Ishikawa (cell line): ENCODE measurements around the gene DACT1.
A peak's percentile ranks its signal among the peaks of the same experiment; 100 is the strongest.

Experiments
- CEBPB ChIP-seq: IDR thresholded peaks from 2 replicates; pipeline ENCODE4 v1.6.1; 2012
- CREB1 ChIP-seq: IDR thresholded peaks from 2 replicates; pipeline ENCODE4 v1.6.1; 2012; ENCODE audit warnings: low read depth
- EGR1 ChIP-seq: IDR thresholded peaks from 2 replicates; pipeline ENCODE4 v1.6.1; 2012
- EP300 ChIP-seq: IDR thresholded peaks from 2 replicates; pipeline ENCODE4 v1.6.1; 2012; ENCODE audit warnings: borderline replicate concordance
- FOXM1 ChIP-seq: IDR thresholded peaks from 2 replicates; pipeline ENCODE4 v1.6.1; 2012; ENCODE audit warnings: low read depth, borderline replicate concordance
- NFIC ChIP-seq: IDR thresholded peaks from 2 replicates; pipeline ENCODE4 v1.6.1; 2012
- RAD21 ChIP-seq: IDR thresholded peaks from 2 replicates; pipeline ENCODE4 v1.6.1; 2012; ENCODE audit warnings: low read depth
- TAF1 ChIP-seq: IDR thresholded peaks from 2 replicates; pipeline ENCODE4 v1.6.1; 2012; ENCODE audit warnings: low read depth, mild to moderate bottlenecking
- TEAD4 ChIP-seq: IDR thresholded peaks from 2 replicates; pipeline ENCODE4 v1.6.1; 2012
- YY1 ChIP-seq: IDR thresholded peaks from 2 replicates; pipeline ENCODE4 v1.6.1; 2012; ENCODE audit warnings: low read depth
- ZBTB7A ChIP-seq: IDR thresholded peaks from 2 replicates; pipeline ENCODE4 v1.6.1; 2012; ENCODE audit warnings: low read depth
- TF ChIP-seq, protein P1 (sequence below): IDR thresholded peaks from 2 replicates; pipeline ENCODE4 v1.6.1; 2012
- TF ChIP-seq, protein P2 (sequence below): IDR thresholded peaks from 2 replicates; pipeline ENCODE4 v1.6.1; 2012; ENCODE audit warnings: low read depth, mild to moderate bottlenecking
- TF ChIP-seq, protein P3 (sequence below): IDR thresholded peaks from 2 replicates; pipeline ENCODE4 v1.6.1; 2012

The DACT1 gene, protein sequence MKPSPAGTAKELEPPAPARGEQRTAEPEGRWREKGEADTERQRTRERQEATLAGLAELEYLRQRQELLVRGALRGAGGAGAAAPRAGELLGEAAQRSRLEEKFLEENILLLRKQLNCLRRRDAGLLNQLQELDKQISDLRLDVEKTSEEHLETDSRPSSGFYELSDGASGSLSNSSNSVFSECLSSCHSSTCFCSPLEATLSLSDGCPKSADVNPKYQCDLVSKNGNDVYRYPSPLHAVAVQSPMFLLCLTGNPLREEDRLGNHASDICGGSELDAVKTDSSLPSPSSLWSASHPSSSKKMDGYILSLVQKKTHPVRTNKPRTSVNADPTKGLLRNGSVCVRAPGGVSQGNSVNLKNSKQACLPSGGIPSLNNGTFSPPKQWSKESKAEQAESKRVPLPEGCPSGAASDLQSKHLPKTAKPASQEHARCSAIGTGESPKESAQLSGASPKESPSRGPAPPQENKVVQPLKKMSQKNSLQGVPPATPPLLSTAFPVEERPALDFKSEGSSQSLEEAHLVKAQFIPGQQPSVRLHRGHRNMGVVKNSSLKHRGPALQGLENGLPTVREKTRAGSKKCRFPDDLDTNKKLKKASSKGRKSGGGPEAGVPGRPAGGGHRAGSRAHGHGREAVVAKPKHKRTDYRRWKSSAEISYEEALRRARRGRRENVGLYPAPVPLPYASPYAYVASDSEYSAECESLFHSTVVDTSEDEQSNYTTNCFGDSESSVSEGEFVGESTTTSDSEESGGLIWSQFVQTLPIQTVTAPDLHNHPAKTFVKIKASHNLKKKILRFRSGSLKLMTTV

DNA sequence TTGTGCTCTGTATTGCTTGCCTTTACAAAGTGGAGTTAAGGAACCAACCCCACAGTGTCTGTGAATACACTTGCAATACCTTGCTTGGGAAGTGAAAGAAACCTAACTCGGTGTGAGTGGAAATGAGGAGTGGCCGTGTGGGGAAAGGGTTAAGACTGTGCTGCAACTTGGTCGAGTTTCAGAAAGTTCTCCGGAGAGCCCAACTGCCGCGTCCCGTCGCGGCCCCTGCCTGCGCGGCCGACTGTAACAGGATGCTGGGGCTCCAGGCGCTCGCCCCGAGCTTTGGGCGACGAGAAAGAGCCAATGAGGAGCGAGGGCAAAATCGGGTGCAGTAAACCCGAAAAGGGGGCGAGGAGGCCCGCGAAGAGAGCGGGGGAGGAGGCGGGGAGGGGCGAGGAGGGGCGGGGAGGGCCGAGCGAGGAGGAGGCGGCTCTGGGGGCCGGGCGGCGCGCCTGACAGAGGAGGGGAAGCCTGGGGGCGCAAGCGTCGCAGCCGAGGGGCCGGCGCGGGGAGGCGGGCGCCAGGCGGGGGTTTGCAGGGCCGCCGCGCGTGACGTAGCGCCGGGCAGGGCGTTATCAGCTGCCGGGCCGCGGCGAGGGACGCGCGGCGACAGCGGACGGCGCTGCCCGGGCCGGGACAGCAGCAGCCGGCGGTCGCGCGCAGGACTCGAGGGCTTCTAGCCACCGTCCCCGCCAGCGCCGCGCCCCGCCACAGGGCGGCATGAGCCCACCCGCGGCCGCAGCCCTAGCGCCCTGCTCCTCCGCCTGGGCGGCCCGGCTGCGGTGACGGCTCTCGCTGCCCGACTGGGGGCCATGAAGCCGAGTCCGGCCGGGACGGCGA, at the start of gene DACT1:
TSS of gene DACT1 (plus strand) at position 572 of the 840 bp plus-strand sequence. CDS start at position 813, 241 bp downstream.
- TF ChIP-seq, protein P1, sequence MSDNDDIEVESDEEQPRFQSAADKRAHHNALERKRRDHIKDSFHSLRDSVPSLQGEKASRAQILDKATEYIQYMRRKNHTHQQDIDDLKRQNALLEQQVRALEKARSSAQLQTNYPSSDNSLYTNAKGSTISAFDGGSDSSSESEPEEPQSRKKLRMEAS, result peak; percentile 8; the same call in 1 of the 2 replicates
- TF ChIP-seq, protein P2, sequence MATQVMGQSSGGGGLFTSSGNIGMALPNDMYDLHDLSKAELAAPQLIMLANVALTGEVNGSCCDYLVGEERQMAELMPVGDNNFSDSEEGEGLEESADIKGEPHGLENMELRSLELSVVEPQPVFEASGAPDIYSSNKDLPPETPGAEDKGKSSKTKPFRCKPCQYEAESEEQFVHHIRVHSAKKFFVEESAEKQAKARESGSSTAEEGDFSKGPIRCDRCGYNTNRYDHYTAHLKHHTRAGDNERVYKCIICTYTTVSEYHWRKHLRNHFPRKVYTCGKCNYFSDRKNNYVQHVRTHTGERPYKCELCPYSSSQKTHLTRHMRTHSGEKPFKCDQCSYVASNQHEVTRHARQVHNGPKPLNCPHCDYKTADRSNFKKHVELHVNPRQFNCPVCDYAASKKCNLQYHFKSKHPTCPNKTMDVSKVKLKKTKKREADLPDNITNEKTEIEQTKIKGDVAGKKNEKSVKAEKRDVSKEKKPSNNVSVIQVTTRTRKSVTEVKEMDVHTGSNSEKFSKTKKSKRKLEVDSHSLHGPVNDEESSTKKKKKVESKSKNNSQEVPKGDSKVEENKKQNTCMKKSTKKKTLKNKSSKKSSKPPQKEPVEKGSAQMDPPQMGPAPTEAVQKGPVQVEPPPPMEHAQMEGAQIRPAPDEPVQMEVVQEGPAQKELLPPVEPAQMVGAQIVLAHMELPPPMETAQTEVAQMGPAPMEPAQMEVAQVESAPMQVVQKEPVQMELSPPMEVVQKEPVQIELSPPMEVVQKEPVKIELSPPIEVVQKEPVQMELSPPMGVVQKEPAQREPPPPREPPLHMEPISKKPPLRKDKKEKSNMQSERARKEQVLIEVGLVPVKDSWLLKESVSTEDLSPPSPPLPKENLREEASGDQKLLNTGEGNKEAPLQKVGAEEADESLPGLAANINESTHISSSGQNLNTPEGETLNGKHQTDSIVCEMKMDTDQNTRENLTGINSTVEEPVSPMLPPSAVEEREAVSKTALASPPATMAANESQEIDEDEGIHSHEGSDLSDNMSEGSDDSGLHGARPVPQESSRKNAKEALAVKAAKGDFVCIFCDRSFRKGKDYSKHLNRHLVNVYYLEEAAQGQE, result no peak

DNA sequence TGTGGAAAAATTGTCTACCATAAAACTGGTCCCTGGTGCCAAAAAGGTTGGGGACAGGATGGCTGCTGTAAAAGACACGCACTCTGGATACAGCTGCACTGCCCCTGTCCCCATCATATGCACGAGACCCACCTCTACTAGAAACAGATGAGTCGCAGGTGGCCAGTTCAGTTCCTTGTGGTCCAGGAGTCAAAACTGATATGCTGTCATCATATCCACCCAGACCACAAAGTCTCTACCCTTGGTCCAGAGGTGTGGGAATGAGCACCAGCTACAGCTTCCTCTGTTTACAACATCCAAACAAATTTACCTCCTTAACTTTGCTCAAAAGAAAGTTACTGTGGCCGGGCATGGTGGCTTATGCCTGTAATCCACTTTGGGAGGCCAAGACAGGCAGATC, 43.8 kb upstream of the DACT1 start:
- no peak for TF ChIP-seq TAF1

DNA sequence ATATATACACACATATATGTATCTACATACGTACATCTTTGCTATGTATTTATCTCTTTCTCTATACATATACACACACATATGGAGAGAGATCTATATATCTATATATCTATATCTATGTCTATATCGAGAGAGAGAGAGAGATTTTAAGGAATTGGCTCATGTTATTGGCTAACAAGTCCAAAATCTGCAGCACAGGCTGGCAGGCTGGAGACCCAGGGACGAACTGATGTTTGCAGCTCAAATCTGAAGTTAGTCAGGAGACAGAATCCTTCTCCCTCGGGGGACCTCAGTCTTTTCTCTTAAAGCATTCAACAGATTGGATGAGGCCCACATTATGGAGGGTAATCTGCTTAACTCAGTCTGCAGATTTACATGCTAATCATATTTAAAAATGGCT, 40.7 kb upstream of the DACT1 start:
- TF ChIP-seq FOXM1 (no peak), RAD21 (no peak), ZBTB7A (no peak), EP300 (no peak), CEBPB (no peak), NFIC (no peak), YY1 (no peak), EGR1 (no peak), CREB1 (no peak)
- TF ChIP-seq, protein P1, result no peak
- TF ChIP-seq, protein P3, sequence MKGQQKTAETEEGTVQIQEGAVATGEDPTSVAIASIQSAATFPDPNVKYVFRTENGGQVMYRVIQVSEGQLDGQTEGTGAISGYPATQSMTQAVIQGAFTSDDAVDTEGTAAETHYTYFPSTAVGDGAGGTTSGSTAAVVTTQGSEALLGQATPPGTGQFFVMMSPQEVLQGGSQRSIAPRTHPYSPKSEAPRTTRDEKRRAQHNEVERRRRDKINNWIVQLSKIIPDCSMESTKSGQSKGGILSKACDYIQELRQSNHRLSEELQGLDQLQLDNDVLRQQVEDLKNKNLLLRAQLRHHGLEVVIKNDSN, result no peak
- TF ChIP-seq, protein P2, result no peak

DNA sequence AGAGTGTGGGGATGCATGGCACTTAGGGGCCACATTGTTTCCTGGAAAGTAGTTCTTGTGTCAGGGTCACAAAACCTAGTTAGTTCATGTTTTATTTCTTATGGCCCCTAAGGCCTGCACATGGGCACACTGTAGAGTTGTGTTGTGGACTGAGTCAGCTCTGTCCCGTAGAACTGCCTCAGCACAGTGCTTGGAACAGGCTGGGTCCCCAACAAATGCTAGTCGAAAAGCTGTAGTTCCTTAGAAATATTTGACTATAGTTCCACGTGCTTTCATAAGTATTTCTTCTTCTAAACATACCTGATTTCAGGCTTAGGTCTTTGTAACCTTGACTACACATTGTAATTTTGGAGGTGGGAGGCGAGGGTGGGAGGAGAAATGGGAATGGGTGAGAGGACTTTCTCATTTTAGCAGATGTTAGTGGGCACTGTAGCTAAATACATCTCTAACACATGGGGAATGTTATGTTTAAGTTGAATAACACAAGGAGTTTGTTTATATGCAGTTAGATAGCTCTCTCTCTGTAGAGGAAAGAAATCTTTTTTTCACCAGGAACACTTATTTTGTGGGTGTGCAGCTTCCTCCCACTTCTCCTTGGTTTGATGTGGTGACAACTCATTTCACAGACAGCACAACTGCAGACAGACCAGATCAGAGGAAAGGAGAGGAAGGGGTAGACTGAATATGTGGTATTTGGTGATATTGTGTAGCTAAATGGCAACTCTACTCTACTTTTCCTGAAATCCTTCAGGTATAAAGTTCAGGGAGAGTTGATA, 39.5 kb upstream of the DACT1 start:
- TF ChIP-seq YY1, result no peak
- no peak for TF ChIP-seq RAD21
- no peak for TF ChIP-seq EGR1

DNA sequence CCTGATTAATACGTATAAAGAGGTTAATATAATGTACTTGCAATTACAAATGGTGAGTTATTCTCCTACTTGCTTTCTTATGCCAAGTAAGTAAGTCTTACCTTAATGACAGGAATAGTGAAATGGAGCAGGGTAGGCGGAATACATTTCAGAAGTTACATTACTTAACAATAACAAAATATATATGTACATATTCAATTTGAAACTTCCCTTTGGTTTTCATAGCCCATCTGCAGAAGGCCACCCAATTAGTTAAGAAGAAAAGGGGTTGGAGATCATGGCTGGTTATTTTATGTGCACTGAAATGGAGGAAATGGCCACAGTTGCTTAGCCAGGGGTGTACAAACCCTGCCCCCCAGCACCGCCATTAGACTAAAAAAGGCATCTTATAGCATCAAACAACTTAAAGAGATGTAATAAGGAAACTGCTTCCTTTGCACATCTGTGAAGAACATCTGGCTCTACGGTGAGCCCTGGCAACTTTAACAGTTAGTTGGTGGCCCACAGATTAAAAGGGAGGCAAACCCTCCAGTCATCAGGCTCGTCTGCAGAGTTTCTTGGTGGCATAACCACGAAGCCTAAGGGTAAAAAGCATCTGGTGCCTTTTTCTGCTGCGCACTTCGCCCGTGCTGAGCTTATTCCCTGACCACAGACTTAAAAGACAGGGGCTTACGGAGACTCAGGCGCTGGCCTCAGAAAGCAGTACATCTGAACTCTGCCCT, 38.8 kb upstream of the DACT1 start:
- TF ChIP-seq TAF1 (no peak), FOXM1 (no peak), RAD21 (no peak), ZBTB7A (no peak), TEAD4 (no peak), YY1 (no peak), EP300 (no peak), CEBPB (no peak), CREB1 (no peak), NFIC (no peak)
- TF ChIP-seq, protein P1, result no peak
- TF ChIP-seq, protein P2, result no peak
- TF ChIP-seq, protein P3, result no peak
